Mesendoderm (in vitro differentiated cells): ENCODE measurements around the gene CTSV.
"Not testable (repeated sequence)": the region's sequence is repeated elsewhere in the genome, so short reads cannot be mapped to it uniquely, and the experiment has no call there.

ENCODE experiments used
- DNase-seq: peaks from one replicate; pipeline ENCODE4 v3.0.0; 2013
- H2AK5ac ChIP-seq: 2 replicates; pipeline ENCODE4 v1.6.1; 2013; ENCODE audit warnings: low read length, inconsistent platforms
- H2BK120ac ChIP-seq: 2 replicates; pipeline ENCODE4 v1.6.1; 2013; ENCODE audit warnings: low read depth, mild to moderate bottlenecking, low read length, moderate library complexity, mixed read lengths
- H2BK15ac ChIP-seq: replicated peaks from 2 replicates; pipeline ENCODE4 v1.6.1; 2013; ENCODE audit warnings: low read depth, mild to moderate bottlenecking, moderate library complexity
- H2BK5ac ChIP-seq: 2 replicates; pipeline ENCODE4 v1.6.1; 2013; ENCODE audit warnings: low read length, inconsistent platforms
- H3K18ac ChIP-seq: 2 replicates; pipeline ENCODE4 v1.6.1; 2013; ENCODE audit warnings: mild to moderate bottlenecking, low read length, mixed read lengths
- H3K23ac ChIP-seq: one replicate; pipeline ENCODE4 v1.6.1; 2013; ENCODE audit warnings: low read length
- H3K27ac ChIP-seq: 2 replicates; pipeline ENCODE4 v1.5.1; 2013; ENCODE audit warnings: low read depth, mild to moderate bottlenecking, inconsistent platforms, low read length, moderate library complexity
- H3K27me3 ChIP-seq: 2 replicates; pipeline ENCODE4 v1.6.1; 2013; ENCODE audit warnings: low read length, control low read depth, mild to moderate bottlenecking, inconsistent platforms; ENCODE audit not compliant: insufficient read depth, poor library complexity
- H3K36me3 ChIP-seq: 2 replicates; pipeline ENCODE4 v1.6.1; 2013; ENCODE audit warnings: low read length, inconsistent platforms; ENCODE audit not compliant: control insufficient read depth, insufficient read depth
- H3K4ac ChIP-seq: one replicate; pipeline ENCODE4 v1.6.1; 2013; ENCODE audit warnings: low read depth, mild to moderate bottlenecking, low read length, moderate library complexity
- H3K4me1 ChIP-seq: 2 replicates; pipeline ENCODE4 v1.6.1; 2013; ENCODE audit warnings: low read depth, low read length, inconsistent platforms; ENCODE audit not compliant: control insufficient read depth
- H3K4me2 ChIP-seq: 2 replicates; pipeline ENCODE4 v1.6.1; 2013; ENCODE audit warnings: low read length
- H3K4me3 ChIP-seq: 2 replicates; pipeline ENCODE4 v1.5.1; 2013; ENCODE audit warnings: mild to moderate bottlenecking, low read length
- H3K56ac ChIP-seq: one replicate; pipeline ENCODE4 v1.6.1; 2013; ENCODE audit warnings: low read length
- H3K79me1 ChIP-seq: 2 replicates; pipeline ENCODE4 v1.6.1; 2013; ENCODE audit warnings: low read length, inconsistent platforms
- H3K79me2 ChIP-seq: 2 replicates; pipeline ENCODE4 v1.6.1; 2013; ENCODE audit warnings: mild to moderate bottlenecking, low read length; ENCODE audit not compliant: control insufficient read depth, insufficient read depth
- H3K9ac ChIP-seq: 2 replicates; pipeline ENCODE4 v1.6.1; 2013; ENCODE audit warnings: low read length, inconsistent platforms
- H4K5ac ChIP-seq: one replicate; pipeline ENCODE4 v1.6.1; 2013; ENCODE audit warnings: low read length
- H4K8ac ChIP-seq: one replicate; pipeline ENCODE4 v1.6.1; 2013; ENCODE audit warnings: low read depth, mild to moderate bottlenecking, control low read depth, low read length, moderate library complexity
- WGBS: extraction: QIAGEN DNeasy Blood & Tissue Kit; methylation state at CpG from one replicate; pipeline ENCODE4 v1.1.7; 2013; ENCODE audit warnings: low lambda C conversion rate, missing lambda C conversion rate; ENCODE audit not compliant: insufficient coverage; ENCODE audit errors: extremely low coverage; 5-methylcytosine and 5-hydroxymethylcytosine counted together

CTSV gene

GRCh38 chr9:97076731-97077451 lies 37.9 kb upstream of the CTSV start:
- not testable (repeated sequence) for H3K27me3 ChIP-seq, H3K4ac ChIP-seq, H4K8ac ChIP-seq, H3K23ac ChIP-seq, H4K5ac ChIP-seq, H2BK120ac ChIP-seq, H3K4me1 ChIP-seq, H3K79me1 ChIP-seq, H3K36me3 ChIP-seq, H3K79me2 ChIP-seq, DNase-seq, H3K4me3 ChIP-seq, H3K27ac ChIP-seq, H2AK5ac ChIP-seq, H3K56ac ChIP-seq, H3K4me2 ChIP-seq, H3K9ac ChIP-seq, H2BK5ac ChIP-seq, H2BK15ac ChIP-seq, H3K18ac ChIP-seq
- no CpG with 5 or more reads among the region's 56 CpGs for WGBS

GRCh38 chr9:97076238-97076637 lies 37.3 kb upstream of the CTSV start:
- no peak overlapping the region for H3K4me2 ChIP-seq
- H3K36me3 ChIP-seq = no peaks in the 10 kb centered on the region
- H3K4me3 ChIP-seq = no peak overlapping the region
- no peak overlapping the region for H2BK15ac ChIP-seq
- H3K56ac ChIP-seq = no peak overlapping the region
- no peaks in the 10 kb centered on the region for H3K4me1 ChIP-seq
- H4K5ac ChIP-seq = no peak overlapping the region
- no peaks in the 10 kb centered on the region for H3K79me2 ChIP-seq
- WGBS = no CpG with 5 or more reads among the region's 11 CpGs
- no peaks in the 10 kb centered on the region for H3K79me1 ChIP-seq
- no peak overlapping the region for H2AK5ac ChIP-seq
- H3K23ac ChIP-seq = no peak overlapping the region
- H3K4ac ChIP-seq = no peak overlapping the region
- no peak overlapping the region for H4K8ac ChIP-seq
- H3K27me3 ChIP-seq = no peaks in the 10 kb centered on the region
- H3K27ac ChIP-seq = no peak overlapping the region
- no peak overlapping the region for H3K18ac ChIP-seq
- no peak overlapping the region for H2BK120ac ChIP-seq
- no peak for DNase-seq
- H2BK5ac ChIP-seq = no peak overlapping the region
- H3K9ac ChIP-seq = no peak overlapping the region

GRCh38 chr9:97075289-97075985 lies 36.5 kb upstream of the CTSV start:
- Histone ChIP-seq H3K79me1 (no peaks in the 10 kb centered on the region), H3K4me3 (no peak overlapping the region), H3K23ac (no peak overlapping the region), H3K27me3 (no peaks in the 10 kb centered on the region), H2BK5ac (no peak overlapping the region), H3K27ac (no peak overlapping the region), H3K4me2 (no peak overlapping the region), H3K4me1 (no peaks in the 10 kb centered on the region), H4K8ac (no peak overlapping the region), H3K36me3 (no peaks in the 10 kb centered on the region), H3K56ac (no peak overlapping the region), H3K18ac (no peak overlapping the region), H4K5ac (no peak overlapping the region), H2BK120ac (no peak overlapping the region), H3K79me2 (no peaks in the 10 kb centered on the region), H3K4ac (no peak overlapping the region), H3K9ac (no peak overlapping the region), H2AK5ac (no peak overlapping the region), H2BK15ac (no peak overlapping the region)
- no CpG with 5 or more reads among the region's 6 CpGs for WGBS
- no peak for DNase-seq

GRCh38 chr9:97073506-97073905 lies 34.6 kb upstream of the CTSV start:
- Histone ChIP-seq H3K79me1 (no peaks in the 10 kb centered on the region), H3K4me1 (no peaks in the 10 kb centered on the region), H3K56ac (no peak overlapping the region), H4K8ac (no peak overlapping the region), H2BK120ac (no peak overlapping the region), H3K79me2 (no peaks in the 10 kb centered on the region), H3K4me3 (no peak overlapping the region), H3K27ac (no peak overlapping the region), H3K4ac (no peak overlapping the region), H3K23ac (no peak overlapping the region), H3K27me3 (no peaks in the 10 kb centered on the region), H2BK5ac (no peak overlapping the region), H2AK5ac (no peak overlapping the region), H4K5ac (no peak overlapping the region), H3K18ac (no peak overlapping the region), H3K9ac (no peak overlapping the region), H2BK15ac (no peak overlapping the region), H3K4me2 (no peak overlapping the region), H3K36me3 (no peaks in the 10 kb centered on the region)
- DNase-seq = no peak
- WGBS = no CpG with 5 or more reads among the region's 1 CpG

GRCh38 chr9:97072285-97072776 lies 33.4 kb upstream of the CTSV start:
- Histone ChIP-seq H3K18ac (no peak overlapping the region), H3K23ac (no peak overlapping the region), H3K4me3 (no peak overlapping the region), H3K27ac (no peak overlapping the region), H3K4me1 (no peaks in the 10 kb centered on the region), H3K9ac (no peak overlapping the region), H2BK15ac (no peak overlapping the region), H4K8ac (no peak overlapping the region), H3K79me2 (no peaks in the 10 kb centered on the region), H3K27me3 (no peaks in the 10 kb centered on the region), H3K36me3 (no peaks in the 10 kb centered on the region), H3K4ac (no peak overlapping the region), H3K56ac (no peak overlapping the region), H3K79me1 (no peaks in the 10 kb centered on the region), H2BK5ac (no peak overlapping the region), H4K5ac (no peak overlapping the region), H2AK5ac (no peak overlapping the region), H2BK120ac (no peak overlapping the region), H3K4me2 (no peak overlapping the region)
- WGBS = no CpG with 5 or more reads among the region's 7 CpGs
- DNase-seq = no peak
